ENCODE measurements around the gene HEATR1.
"Not testable (repeated sequence)": the region's sequence is repeated elsewhere in the genome, so short reads cannot be mapped to it uniquely, and the experiment has no call there.

The HEATR1 gene

DNA sequence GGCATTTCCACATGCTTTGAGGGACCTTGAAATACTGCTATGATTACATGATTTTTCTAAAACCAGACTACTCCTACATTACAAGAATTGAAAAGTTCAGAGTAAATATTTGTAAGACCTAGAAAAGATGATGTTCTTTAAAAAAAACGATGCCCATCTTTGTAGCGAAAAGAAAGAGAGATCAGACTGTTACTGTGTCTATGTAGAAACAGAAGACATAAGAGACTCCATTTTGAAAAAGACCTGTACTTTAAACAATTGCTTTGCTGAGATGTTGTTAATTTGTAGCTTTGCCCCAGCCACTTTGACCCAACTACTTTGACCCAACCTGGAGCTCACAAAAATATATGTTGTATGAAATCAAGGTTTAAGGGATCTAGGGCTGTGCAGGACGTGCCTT, 100.0 kb downstream of the HEATR1 start:
- not testable (repeated sequence) for DNase-seq

DNA sequence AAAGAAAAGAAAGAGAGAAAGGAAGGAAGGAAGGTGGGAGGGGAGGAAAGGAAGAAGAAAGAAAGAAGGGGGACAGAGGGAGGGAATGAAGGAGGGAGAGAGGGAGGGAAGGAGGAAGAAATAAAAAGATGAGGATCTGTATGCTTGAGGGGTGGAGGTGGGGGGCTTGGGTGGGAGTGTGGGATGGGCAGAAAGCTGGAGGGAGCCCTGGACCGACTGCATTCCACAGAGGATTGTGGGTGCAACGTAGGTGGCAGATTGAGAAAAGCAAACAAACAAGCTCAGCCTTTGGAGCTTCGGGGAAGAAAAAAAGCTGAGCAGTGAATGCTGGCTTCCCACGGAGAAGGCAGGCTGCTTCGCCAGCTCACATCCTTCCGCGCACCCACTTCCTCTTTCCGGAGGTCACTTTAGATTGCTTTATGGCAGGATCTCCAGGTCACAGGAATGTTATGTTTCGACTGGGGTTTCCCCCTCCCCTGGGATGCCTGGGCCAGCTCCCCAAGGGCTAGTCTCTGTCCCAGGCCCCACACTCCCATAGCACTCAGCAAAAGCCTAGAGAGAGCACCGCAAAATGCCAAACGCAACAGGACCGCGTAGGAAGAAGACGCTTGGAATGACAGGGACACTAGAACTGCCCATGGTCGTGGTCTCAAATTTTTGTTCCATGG, 101.2 kb downstream of the HEATR1 start:
- no peak for DNase-seq

DNA sequence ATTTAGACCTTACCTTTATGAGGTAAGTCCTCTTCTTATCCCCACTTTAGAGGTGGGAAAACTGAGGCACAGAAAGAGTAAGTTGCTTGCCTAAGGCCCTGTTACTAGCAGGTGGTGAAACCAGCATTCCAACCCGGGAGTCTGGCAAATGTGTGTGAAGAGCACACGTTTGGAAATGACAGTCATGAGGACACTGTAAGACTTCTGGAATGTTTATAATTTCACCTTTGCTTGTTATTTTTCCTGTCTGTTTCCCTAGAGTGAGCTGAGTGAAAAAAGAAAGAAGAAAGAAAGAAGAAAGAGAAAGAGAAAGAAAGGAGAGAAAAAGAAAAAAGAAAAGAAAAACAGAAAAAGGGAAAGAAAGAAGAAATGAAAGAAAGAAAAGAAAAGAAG, 101.7 kb downstream of the HEATR1 start:
- DNase-seq, result no peak

DNA sequence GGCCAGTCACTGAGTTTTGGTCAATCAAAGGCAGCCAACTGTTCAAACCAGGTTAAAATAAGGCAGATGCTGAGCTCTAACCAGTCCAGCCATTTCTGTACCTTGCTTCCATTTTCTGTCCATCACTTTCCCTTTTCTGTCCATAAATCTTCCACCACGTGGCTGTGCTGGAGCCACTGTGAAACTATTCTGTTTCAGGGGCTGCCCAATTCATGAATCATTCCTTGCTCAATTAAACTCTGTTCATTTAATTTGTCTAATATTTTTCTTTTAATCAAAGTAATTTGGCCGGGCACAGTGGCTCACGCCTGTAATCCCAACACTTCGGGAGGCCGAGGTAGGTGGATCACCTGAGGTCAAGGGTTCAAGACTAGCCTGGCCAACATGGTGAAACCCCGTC, 103.2 kb downstream of the HEATR1 start:
- no peak for DNase-seq

Data from DMS 273 treated with DMSO at 0.1 percent for 48 hours (cell line).